ENCODE results near the gene ARID1B. TPM values are rescaled to one million over a fixed set of nuclear protein-coding genes. Genes with fewer than 3 reads are reported as not detected.

The ARID1B gene
- total RNA-seq, 1 donor from 2014 or later, result 75.8 TPM

DNA sequence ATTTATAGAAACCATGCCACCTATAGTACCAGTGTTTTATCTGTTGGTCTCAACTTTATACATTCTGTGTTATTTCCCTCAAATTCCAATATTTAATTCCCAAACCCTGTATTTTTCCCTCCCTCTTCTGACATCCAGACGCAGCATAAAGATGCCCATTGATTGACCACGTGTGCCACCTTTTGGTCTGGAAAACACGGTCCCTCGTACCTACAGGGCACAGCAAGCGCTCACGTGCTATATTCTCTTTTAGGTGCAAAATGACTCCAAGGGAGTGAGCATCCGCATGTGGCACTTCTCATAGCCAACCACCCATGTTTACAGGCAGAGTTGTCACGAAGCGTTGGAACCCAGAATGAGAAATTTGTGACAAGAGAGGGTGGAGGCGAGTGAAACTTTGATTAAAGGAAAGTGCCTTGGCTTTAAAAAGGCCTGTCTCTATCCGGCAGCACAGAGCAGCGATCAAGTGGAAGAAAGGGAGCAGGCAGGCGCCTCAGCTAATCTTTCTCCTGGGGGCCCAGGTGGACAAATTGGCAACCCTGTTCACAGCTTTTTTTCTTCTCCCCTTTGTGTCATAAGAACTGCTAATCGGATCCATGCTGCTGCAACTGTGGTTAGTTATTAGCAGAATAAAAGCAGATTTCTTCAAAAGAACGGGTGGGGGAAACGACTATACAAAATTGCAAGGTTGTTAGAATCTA lies 320.2 kb downstream of the ARID1B start:
- no peak for DNase-seq (ENCODE audit: low read depth)

DNA sequence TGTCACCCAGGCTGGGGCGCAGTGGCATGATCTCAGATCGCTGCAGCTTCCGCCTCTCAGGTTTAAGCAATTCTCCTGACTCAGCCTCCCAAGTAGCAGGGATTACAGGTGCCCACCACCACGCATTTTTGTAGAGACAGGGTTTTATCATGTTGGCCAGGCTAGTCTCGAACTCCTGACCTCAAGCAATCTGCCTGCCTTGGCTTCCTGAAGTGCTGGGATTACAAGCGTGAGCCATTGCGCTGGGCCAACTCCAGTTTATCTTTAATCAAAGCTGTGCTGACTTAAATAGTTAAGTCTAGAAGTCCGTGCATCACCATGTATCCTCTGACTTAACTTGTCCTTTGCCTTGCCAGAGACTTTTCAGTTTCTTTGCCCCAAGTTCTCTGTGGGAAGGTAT lies 321.8 kb downstream of the ARID1B start:
- DNase-seq (ENCODE audit: low read depth), result no peak

DNA sequence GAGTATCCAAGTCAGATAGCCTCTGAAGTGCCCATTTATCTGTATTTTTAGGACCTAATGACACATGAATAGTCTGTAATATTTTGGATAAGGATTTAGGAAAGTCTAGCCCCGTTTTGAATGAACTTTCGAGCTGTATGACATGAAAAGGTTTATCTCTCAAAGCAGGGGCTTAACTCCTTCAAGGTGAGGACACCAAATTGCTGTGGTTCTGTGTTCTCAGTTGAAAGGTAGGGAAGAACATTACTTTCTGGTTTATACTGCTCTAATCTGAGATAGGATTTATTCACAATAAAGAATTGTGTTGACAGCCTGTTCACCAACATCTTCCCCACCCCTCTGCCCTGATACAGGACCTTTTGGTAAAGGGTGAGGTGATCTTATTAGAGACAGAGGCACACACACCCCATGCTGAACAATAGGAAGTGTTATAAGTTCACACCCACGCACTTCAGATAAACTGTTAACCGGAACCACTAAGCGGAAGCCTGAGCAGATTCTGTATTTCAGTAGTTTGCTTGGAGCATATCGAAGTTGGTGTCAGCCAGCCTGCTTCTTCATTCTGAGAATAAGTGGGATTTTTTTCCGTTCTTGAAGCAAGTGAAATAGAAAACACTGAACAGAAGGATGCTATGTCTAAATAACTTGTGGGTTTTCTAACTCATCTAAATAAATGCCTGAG lies 322.9 kb downstream of the ARID1B start:
- DNase-seq (ENCODE audit: low read depth), result no peak

DNA sequence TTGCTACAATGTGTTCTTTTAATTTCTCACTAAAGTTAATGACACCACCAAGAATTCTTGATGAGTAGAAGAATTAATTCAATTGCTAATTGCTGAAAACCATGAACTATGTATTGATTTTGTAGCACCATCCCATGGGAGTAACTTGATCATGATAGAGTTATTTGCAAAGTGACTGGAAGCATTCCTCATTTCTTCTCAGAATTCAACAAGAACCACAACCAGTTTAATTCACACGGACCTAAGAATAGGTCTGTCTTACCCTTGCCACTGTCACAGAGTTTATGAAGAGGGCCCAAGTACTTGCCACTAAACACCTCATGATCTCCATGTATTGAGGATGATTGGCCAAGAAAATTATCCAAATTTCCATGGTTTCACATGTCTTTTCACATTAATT lies 324.0 kb downstream of the ARID1B start:
- DNase-seq (ENCODE audit: low read depth), result no peak

DNA sequence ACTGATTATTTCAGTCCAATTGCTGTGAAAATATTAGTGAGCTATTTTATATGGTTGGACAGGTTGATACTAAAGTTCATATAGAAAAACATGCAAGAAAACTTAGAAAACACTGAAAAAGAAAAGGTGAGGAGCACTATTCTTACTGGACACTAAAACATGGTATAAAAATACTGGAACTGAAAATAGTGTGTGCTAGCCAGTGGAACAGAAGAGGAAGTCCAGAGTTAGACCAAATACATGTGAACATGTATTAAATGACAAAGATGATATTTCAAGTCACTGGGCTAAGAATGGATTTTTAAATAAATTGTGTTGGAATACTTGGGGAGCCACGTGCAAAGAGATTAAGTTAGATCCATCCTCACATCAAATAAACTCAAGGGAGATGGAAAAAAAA lies 327.6 kb downstream of the ARID1B start:
- no peak for DNase-seq (ENCODE audit: low read depth)

DNA sequence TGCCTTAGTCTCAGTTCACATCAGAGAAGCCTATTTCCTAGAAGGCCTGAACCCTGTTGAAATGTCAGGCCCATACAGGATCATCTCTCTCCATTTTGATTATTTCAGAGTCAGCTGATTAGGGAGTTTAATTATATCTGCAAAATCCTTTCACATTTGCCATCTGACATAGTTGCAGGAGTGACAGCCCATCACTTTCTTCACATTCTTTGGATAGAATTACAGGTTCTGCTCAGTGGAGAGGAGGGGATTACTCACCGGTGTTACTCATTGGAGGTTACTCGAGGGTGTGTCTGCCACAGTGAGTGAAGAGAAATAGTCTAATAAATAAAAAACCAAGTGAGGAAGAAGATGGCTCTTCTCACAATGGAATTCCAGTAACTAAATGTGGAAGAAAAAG lies 329.3 kb downstream of the ARID1B start:
- DNase-seq (ENCODE audit: low read depth), result peak; percentile 83

DNA sequence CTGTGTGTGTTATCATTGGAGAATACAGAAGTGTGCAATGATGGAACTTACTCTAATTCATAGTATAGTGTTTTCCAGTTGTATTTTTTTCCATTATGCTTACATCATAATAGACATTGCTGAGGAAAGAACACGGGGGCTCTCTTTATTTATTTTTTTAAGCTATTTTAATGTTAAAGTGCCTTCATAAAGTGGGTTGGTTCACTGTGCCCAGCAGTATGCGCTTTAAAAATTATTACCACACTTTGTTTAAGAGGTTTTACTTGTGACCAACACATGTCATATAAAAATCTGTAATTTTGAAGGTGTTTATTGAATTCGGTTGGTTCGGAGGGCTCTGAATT lies 330.4 kb downstream of the ARID1B start:
- DNase-seq (ENCODE audit: low read depth), result no peak

DNA sequence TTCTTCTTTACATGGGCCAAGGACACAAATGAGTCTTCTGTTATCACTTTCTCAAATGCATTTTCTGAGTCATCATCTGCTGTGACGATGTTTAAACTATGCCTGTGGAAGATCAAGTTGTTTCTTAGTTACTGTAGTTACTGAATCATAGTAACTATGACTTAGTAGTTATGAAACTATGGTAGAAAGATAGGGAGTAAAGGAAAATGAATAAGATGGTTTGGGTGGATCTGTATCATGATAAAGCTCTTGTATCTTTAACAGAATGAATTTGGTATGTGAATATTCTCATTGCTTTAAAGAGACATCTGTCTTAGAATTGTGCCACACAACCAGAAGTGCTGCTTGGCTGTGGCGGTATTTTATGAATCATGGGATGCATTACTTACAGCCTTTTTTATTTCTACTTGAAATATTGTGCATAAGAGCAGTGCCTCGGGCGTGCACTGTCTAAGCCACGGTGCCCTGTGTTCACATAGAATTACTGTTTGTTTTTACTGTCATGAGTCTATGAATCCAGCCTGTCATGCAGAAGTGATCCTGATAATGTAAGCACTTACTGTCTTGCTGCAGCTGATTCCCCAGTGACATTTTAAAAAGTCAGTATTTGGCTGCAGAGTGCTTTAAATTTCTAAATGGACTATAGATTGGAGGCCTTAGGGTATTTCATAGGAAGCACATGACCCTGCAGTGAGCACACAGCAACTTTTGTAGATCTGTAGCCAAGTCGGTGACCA lies 330.9 kb downstream of the ARID1B start:
- DNase-seq (ENCODE audit: low read depth), result peak; percentile 72

DNA sequence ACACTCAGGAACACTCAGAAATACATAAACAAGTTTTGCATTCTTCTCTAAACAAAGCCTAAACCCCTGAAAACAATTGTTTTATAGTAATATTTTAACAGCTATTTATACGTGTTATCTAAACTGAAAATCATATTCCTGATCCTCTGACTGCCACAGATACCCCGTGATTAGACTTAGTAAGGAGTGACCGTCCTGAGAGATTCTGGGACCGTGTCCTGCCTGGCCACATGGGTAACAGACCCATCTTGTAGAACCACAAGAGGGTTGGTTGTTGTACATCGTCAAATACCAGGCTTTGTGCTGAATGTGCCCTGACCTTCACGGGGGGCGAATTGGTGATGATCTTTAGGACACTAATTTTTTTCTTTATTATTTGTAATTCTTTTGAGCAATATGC lies 331.7 kb downstream of the ARID1B start:
- no peak for DNase-seq (ENCODE audit: low read depth)

DNA sequence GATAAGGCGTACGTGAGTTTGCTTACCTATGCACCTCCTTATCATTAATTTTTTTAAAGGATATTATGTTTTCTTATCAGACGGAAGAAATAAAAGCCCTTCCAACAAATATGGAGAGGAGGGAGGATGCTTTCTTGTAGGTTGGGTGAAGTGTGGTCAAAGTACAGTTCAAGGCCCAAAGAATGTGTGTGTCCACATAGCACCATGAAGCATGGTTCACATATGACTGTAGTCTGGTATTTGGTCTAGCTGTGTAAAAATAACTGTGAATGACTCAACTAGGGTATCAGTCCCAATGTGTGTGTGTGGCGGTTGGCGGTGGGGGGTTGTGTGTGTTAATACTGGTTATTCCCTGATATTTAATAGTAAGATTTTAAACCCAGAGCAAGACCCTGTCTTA lies 333.4 kb downstream of the ARID1B start:
- peak; percentile 32 for DNase-seq (ENCODE audit: low read depth)

DNA sequence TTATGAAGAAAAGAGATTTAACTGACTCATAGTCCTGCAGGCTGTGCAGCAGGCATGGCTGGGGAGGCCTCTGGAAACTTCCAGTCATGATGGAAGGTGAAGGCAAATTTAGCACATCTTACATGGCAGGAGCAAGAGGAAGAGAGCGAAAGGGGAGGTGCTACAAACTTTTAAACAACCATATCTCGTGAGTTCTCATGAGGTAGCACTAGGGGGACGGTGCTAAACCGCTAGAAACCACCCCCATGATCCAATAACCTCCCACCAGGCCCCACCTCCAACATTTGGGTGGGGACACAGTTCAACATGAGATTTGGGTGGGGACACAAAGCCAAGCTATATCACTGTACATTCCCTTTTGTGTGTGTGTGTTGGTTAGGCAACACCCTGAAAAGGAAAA lies 336.2 kb downstream of the ARID1B start:
- DNase-seq (ENCODE audit: low read depth), result no peak

DNA sequence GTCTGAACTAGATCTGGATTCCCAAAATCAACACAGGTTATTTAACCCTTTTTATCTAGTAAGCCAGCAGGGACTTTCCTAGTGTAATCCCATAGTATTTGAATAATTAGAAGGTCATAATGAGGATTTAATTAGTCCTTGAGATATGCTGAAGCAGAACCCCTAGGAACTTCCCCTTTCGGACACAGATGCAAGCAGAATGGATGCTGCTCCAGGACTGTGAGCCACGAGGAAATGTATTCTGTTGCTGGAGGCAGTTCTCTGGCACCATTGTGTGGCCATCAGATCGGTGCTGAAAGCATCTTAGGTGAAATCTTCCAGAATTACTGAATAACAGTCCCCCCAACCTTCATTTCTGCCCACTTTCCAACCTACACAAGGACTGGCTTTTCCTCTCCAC lies 339.2 kb downstream of the ARID1B start:
- no peak for DNase-seq (ENCODE audit: low read depth)

DNA sequence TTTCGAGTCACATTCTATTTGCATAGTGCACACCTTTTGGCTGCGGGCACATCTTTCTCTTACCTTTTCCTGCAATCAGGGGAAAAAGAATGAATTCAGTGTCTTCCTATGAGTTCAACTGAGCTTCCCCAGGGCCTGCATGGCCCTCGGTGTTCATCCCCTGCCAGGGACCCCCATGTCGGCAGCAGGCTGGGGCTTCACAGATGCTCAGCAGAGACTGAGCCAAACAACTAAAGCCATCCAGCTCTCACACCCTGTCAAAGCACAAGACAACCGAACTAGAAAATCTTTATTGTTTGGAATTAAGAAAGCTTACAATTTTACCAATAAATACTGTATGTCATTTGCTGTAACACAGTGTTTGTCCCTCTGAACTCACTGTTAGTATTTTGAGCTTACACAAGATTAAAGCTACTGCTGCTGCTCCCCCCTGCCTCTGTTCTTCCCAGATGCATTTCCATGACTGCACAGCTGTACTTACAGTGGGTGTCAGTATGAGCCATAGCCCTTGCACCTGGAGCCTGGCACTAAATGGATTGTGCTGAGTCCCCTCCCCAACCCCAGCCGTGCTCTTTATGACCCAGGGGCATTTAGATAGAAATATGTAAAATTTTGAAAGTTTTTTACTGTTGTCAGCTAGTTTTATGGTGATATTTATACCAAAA lies 340.4 kb downstream of the ARID1B start:
- no peak for DNase-seq (ENCODE audit: low read depth)

DNA sequence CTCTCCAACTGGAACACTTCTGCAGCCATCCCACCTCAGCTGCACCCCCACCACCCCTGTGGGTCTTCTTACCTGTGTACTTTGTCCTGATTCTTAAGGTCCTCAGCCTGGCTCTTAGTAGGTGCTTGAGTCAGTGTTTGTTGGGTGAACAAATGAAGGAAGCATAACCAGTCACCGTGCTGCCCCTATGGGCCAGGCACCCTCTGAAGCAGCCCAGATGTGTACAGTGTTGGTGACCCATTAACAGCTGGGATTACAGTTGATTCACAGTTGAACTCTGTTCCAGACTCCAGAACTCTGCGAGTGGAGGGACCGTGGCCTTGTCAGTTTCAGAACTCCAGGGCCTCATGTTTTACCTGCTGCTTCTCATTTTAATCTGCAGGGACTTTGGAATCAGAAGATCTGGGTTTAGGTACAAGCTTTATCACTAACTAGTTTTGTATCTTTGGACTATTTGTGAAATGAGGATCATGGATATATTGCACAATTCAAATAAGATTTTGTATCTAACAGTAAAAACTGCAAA lies 342.4 kb downstream of the ARID1B start:
- no peak for DNase-seq (ENCODE audit: low read depth)

DNA sequence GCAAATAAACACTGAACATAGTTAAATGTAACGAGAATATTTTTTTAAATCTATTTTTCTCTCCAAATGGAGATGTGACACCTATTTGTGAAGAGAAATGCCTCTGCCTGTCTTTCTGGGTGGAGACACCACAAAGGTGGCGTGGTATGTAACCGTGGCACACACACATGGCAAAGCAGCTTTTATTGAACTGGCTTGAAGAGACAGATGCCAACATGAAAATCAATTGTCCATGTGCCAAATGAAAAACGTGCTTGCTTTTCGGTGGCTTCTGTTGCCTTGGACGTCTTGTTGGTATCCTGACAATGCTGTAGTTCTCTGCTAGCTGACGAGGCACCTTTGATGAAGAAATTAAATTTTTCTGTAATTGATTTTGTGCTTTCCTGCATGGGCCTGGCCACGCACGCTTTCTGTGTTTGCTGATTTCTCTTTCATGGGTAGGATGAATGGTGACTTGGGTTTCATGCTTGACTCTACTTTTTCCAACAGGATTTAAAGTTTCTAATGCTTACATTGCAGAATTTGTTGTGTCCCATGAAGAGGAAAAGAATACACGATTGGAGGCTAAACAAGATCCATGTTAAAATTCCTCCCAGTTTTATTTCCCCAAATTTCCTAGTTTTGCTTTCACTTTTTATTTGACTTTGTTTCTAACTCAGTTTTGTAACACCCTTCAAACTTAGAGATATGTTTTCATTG lies 343.5 kb downstream of the ARID1B start:
- no peak for DNase-seq (ENCODE audit: low read depth)

DNA sequence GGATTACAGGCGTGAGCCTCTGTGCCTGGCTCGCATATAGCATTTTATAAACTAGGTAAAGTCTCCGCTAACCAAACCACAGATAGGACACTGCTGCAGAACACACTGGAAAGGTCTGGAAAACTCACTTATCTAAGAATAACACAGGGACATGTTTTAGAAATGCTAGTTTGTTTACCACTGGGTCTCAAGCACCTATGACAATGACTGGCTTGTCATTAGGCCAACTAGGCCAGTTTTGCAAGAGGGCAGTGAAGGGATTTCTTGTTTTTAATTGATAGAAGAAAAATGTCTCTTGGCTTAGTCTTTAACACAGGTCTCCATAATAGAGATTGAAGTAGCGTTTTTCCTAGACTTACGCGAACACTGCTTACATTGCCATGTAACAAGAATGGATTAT lies 344.7 kb downstream of the ARID1B start:
- no peak for DNase-seq (ENCODE audit: low read depth)

DNA sequence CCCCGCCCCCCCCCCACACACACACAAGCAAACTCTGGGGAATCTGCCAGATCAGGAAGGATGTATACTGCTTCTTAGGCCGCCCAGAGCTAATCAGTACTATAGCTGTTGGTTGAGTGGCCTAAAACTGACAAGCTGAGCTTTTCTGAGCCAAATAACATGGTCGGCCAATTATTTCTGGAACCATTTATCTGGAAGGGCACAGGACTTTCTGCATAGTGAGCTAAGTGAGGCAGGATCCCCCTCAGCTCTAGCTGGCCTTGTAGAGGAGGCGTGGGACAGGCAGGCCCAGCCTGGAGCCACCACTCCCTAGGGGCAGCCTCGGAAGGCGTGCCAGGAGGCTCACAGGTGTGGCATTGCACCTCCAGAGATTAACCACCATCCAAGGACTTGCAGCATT lies 346.1 kb downstream of the ARID1B start:
- DNase-seq (ENCODE audit: low read depth), result no peak

DNA sequence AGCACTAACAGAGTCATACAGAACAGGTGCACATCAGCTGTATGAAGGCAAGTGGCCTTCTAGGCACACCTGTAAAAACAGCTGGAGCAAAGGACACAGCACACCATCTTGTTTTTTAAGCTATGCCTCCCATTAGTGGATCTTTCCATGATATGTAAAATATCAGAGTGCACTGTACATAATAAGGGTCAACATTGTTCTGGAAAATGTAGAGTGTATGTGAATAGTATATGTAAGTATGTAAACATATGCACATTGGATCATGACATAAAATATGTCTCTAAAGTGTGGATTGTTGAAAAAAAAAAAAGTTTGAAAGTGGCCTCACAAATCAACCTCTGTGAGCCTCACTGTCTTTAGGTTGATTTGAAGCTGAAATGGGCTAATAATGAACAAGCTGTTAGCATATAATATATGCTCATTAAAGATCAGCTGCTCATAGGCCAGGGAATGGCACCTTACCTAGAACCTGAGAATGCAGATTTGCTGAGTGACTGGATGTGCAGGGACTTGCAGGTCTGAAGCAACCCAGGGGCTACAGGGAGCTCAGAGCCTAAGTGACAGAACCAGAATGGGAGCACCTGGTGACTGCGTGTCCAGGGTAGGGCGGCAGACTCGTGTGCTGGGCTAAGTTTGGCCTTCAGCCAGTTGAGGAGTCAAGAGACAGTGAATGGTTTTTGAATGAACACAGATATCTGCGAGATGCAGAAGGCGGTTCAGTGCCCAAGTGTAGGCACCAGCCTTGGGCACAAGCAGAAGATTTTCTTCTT lies 347.5 kb downstream of the ARID1B start:
- DNase-seq (ENCODE audit: low read depth), result no peak

DNA sequence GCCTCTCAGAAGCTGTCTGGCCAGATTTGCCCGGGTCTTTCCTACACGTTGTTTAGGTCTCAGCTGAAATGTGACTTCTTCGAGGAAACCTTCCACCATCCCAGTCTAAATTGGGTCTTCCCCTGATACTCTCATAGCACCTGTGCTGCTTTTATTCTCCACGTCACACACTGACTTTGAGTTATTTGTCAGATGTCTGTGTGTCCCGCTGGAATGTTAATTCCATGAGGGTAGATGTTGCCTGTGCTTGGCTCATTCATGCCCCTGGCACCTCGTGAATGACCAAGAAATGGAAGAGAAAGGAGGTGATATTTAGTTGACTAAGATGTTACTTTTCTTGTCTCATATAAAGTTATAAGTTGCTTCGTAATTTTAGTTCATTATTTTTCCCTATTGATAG lies 348.4 kb downstream of the ARID1B start:
- no peak for DNase-seq (ENCODE audit: low read depth)

DNA sequence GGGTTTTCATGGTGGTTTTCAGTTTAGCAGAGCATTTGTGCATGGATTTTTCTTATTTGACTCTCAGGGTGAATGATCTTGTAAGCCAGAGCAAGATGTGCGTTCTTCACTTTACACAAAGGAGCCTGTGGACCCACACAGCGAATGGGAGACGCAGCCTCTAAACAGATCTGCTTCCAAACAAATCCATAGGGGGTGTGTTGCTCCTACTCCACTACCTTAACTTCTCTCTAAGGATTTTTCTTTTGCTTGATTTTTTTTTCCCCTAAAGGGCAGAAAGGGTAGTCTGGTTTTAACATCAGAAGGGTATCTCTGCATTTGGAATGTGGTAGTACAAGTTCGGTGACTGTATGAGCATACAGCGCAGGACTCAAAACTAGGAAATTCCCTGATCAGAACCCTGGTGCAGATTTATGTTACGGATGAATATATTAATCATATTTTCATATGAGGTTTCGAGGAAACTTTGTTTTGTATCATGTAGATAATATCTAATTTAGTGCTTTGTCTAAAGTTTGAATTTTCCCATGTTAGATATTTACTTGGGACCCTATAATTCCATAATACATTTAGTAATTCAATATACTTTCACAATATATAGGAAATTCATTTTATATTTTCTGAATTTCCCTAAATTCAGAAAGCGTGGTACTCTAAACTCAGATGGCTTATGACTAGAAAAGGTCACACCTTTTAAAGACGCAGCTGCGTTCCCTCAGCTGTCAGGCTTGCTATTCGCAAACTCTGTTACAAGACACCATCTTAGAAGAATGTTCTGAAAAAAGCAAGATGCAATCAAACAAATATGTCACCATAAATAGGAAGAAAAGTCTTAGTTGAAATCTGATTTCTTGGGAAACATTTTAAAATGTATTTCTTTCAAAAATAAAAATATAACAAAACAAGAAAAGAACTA lies 349.3 kb downstream of the ARID1B start:
- no peak for DNase-seq (ENCODE audit: low read depth)

Data from renal cortical epithelial cell (primary cell).